Colonic mucosa (tissue), 4 donors: ENCODE measurements around the gene GPC5. TPM values are rescaled to one million over a fixed set of nuclear protein-coding genes. Genes with fewer than 3 reads are reported as not detected.

Source experiments
- DNase-seq: peaks from one replicate; pipeline ENCODE4 v3.0.0-alpha.2; 2020
- H3K27ac ChIP-seq: fragments of 200-600 bp; one replicate; pipeline ENCODE4 v1.8.0; 2021
- H3K27me3 ChIP-seq: fragments of 200-600 bp; one replicate; pipeline ENCODE4 v1.8.0; 2021
- H3K36me3 ChIP-seq: fragments of 200-600 bp; one replicate; pipeline ENCODE4 v1.8.0; 2021
- H3K4me1 ChIP-seq: fragments of 200-600 bp; one replicate; pipeline ENCODE4 v1.8.0; 2021; ENCODE audit warnings: mild to moderate bottlenecking
- H3K4me3 ChIP-seq: fragments of 200-600 bp; one replicate; pipeline ENCODE4 v1.8.0; 2021
- H3K9ac ChIP-seq, 2 donors: one replicate each; pipeline ENCODE4 v1.7.0; 2013; ENCODE audit warnings: control low read depth in 2 of 2, low read depth in 2 of 2, low read length in 2 of 2
- H3K9me3 ChIP-seq: fragments of 200-600 bp; one replicate; pipeline ENCODE4 v1.8.0; 2021
- CTCF ChIP-seq: fragments of 200-600 bp; IDR thresholded peaks from one replicate; pipeline ENCODE4 v1.8.0; 2022; ENCODE audit warnings: antibody characterized with exemption, mild to moderate bottlenecking
- intact Hi-C: fragments of 100-400 bp; cut with DNase I; formaldehyde crosslinking; loops from one replicate; pipeline ENCODE4 v1.14.1; 2022
- total RNA-seq, 2 donors: library from RNA; stranded (reverse); fragmentation: NEBNext Ultra II Directional in 1 of 2; extraction: Animal tissue kit (Norgen Biotek cat#: 25700) in 1 of 2; gene quantifications; one replicate each; pipeline ENCODE4 v1.2.1, GENCODE V29; 2021
- donor health status: healthy.
- donor health status: DM: no; HTN: no; CAD: no.
- donor health status: DM: no; HTN: no; CAD: no.

Gene GPC5
- total RNA-seq, 2 donors from 2014 or later = 0.42 TPM; not detected in 1

GRCh38 chr13:92143766-92144165 is 745.3 kb downstream of the GPC5 start:
- H3K27ac ChIP-seq = no peak overlapping the region
- no peaks in the 10 kb centered on the region for H3K9me3 ChIP-seq
- no peaks in the 10 kb centered on the region for H3K4me1 ChIP-seq
- H3K4me3 ChIP-seq = no peak overlapping the region
- no peaks in the 10 kb centered on the region for H3K27me3 ChIP-seq
- no peak overlapping the region for H3K9ac ChIP-seq
- intact Hi-C loops = no loop called here
- DNase-seq = no peak
- H3K36me3 ChIP-seq = no peaks in the 10 kb centered on the region
- no peak for TF ChIP-seq CTCF

- intact Hi-C loops = no loop called here
- H3K36me3 ChIP-seq = no peaks in the 10 kb centered on the region
- no peaks in the 10 kb centered on the region for H3K4me1 ChIP-seq
- DNase-seq = no peak
- H3K4me3 ChIP-seq = no peak overlapping the region
- no peak overlapping the region for H3K27ac ChIP-seq
- no peak overlapping the region for H3K9ac ChIP-seq
- H3K27me3 ChIP-seq = no peaks in the 10 kb centered on the region
- no peaks in the 10 kb centered on the region for H3K9me3 ChIP-seq
- no peak for TF ChIP-seq CTCF
Measured at GRCh38 chr13:92150606-92151005, 752.2 kb downstream of the GPC5 start.

DNA sequence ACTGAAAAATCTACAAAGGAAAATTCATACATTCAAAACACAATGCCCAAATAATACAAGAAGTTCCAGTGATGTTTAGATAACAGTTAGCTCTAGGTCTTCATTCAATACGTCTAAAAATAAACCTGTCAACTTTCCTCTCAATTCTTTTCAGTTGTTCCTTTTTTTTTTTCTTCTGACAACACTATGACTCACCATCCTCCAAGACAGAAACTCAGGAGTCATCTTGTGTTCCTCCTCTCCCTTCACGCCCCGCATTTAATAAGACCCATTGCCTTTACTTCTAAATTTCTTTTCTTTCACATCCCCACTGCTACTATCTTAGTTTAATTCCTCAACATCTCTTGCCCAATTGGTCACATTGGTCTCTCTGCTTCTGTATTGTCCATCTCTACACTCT is 759.9 kb downstream of the GPC5 start:
- Histone ChIP-seq H3K9ac (no peak overlapping the region), H3K4me1 (no peaks in the 10 kb centered on the region), H3K27me3 (no peaks in the 10 kb centered on the region), H3K9me3 (no peaks in the 10 kb centered on the region), H3K27ac (no peak overlapping the region), H3K4me3 (no peak overlapping the region), H3K36me3 (no peaks in the 10 kb centered on the region)
- intact Hi-C loops = no loop called here
- no peak for DNase-seq
- TF ChIP-seq CTCF = no peak

- intact Hi-C loops = no loop called here
- Histone ChIP-seq H3K36me3 (no peaks in the 10 kb centered on the region), H3K27ac (no peak overlapping the region), H3K9ac (no peak overlapping the region), H3K4me1 (no peaks in the 10 kb centered on the region), H3K4me3 (no peak overlapping the region), H3K27me3 (no peaks in the 10 kb centered on the region), H3K9me3 (no peaks in the 10 kb centered on the region)
- DNase-seq = no peak
- no peak for TF ChIP-seq CTCF
Measured at GRCh38 chr13:92164822-92165221, 766.4 kb downstream of the GPC5 start.

- H3K9ac ChIP-seq = no peak overlapping the region
- H3K36me3 ChIP-seq = no peaks in the 10 kb centered on the region
- no peak for DNase-seq
- H3K4me1 ChIP-seq = no peaks in the 10 kb centered on the region
- H3K27ac ChIP-seq = no peak overlapping the region
- no peaks in the 10 kb centered on the region for H3K9me3 ChIP-seq
- H3K27me3 ChIP-seq = no peaks in the 10 kb centered on the region
- no peak overlapping the region for H3K4me3 ChIP-seq
- no peak for TF ChIP-seq CTCF
- intact Hi-C loops = no loop called here
Measured at GRCh38 chr13:92172191-92172590, 773.8 kb downstream of the GPC5 start.

DNA sequence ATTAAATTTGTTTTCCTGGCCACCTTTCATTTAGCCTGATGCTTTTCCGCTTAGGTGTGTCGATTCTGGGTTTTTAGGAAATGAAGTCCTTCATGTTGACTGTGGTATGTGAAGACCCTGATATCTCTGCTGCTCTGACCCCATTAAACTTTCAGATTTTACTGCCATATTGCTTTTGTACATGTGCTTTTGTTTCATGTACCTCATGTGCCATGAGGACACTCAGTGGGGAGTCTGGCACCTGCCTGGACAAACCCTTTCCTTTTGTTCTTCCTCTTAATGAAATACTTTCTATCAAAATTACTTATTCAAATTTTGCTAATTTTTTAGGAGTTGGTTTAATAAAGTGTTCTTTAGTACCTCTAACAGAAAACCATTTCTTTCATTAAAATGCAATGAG is 774.8 kb downstream of the GPC5 start:
- TF ChIP-seq CTCF = no peak
- H3K4me3 ChIP-seq = no peak overlapping the region

More for the DNA sequence above, 774.8 kb downstream of the GPC5 start:
- intact Hi-C loops = no loop called here
- Histone ChIP-seq H3K27ac (no peak overlapping the region), H3K36me3 (no peaks in the 10 kb centered on the region), H3K27me3 (no peaks in the 10 kb centered on the region), H3K9me3 (no peaks in the 10 kb centered on the region), H3K9ac (no peak overlapping the region), H3K4me1 (no peaks in the 10 kb centered on the region)
- DNase-seq = no peak
